Aorta (tissue), 5 donors: Measurements from ENCODE around the gene KCNMA1. TPM values are rescaled to one million over a fixed set of nuclear protein-coding genes. Genes with fewer than 3 reads are reported as not detected.
A peak's percentile ranks its signal among the peaks of the same experiment; 100 is the strongest.

ENCODE experiments used
- ATAC-seq: fragments of 200-7000 bp; cut with Tn5 transposase; one replicate; pipeline ENCODE4 v1.9.1; 2022; ENCODE audit warnings: moderate library complexity; ENCODE audit not compliant: low FRiP score
- DNase-seq, 2 donors: peaks; one replicate each; pipeline ENCODE4 v3.0.0-alpha.2; 2020
- H3K27ac ChIP-seq, 2 donors: one replicate each; pipeline ENCODE4 v1.5.1; 2013; ENCODE audit warnings: low read length in 2 of 2, mild to moderate bottlenecking in 2 of 2, moderate library complexity in 2 of 2, control low read depth in 1 of 2, inconsistent platforms in 1 of 2, low read depth in 1 of 2
- H3K27me3 ChIP-seq, 2 donors: one replicate each; pipeline ENCODE4 v1.6.1; 2013; ENCODE audit warnings: control low read depth in 1 of 2, low read length in 1 of 2, mild to moderate bottlenecking in 1 of 2, moderate library complexity in 1 of 2; ENCODE audit not compliant: insufficient read depth in 2 of 2, control insufficient read depth in 1 of 2
- H3K36me3 ChIP-seq, 2 donors: one replicate each; pipeline ENCODE4 v1.6.1; 2013; ENCODE audit warnings: control low read depth in 1 of 2, low read length in 1 of 2, mild to moderate bottlenecking in 1 of 2; ENCODE audit not compliant: insufficient read depth in 2 of 2, control insufficient read depth in 1 of 2
- H3K4me1 ChIP-seq, 2 donors: one replicate each; pipeline ENCODE4 v1.6.1; 2013; ENCODE audit warnings: low read length in 2 of 2, control low read depth in 1 of 2, mild to moderate bottlenecking in 1 of 2, moderate library complexity in 1 of 2; ENCODE audit not compliant: insufficient read depth in 2 of 2, control insufficient read depth in 1 of 2
- H3K4me3 ChIP-seq, 2 donors: one replicate each; pipeline ENCODE4 v1.5.1; 2013; ENCODE audit warnings: low read length in 2 of 2, control low read depth in 1 of 2, mild to moderate bottlenecking in 1 of 2
- H3K9me3 ChIP-seq: one replicate; pipeline ENCODE4 v1.6.1; 2013; ENCODE audit warnings: mild to moderate bottlenecking, low read length; ENCODE audit not compliant: control insufficient read depth
- WGBS, 2 donors: extraction: QIAGEN DNeasy Blood & Tissue Kit; methylation state at CpG; one replicate each; pipeline ENCODE4 v1.1.7; 2013; 5-methylcytosine and 5-hydroxymethylcytosine counted together
- intact Hi-C, 2 donors: fragments of 100-400 bp; cut with DNase I; formaldehyde crosslinking; loops; one replicate each; pipeline versions ENCODE4 v1.14.2 to v1.15.0; 2022
- polyA plus RNA-seq, 2 donors: library from polyadenylated mRNA; stranded (reverse); fragments of 200-250 nt; gene quantifications; one replicate each; pipeline ENCODE4 v1.2.3, GENCODE V29; 2013
- total RNA-seq, 2 donors: library from RNA; stranded (reverse); fragmentation: NEBNext Ultra II Directional; extraction: Animal tissue kit (Norgen Biotek cat#: 25700); gene quantifications; one replicate each; pipeline ENCODE4 v1.2.1, GENCODE V29; 2021
- donor health status: healthy with polysubstance abuse.
- donor health status: Bipolar disorder and iron deficiency.
- donor health status: DM: no; HTN: no; CAD: no.
- donor health status: DM: no; HTN: no; CAD: no.
- donor health status: DM: yes; HTN: yes; CAD: no.

The KCNMA1 gene
- total and polyA plus RNA-seq, 4 donors: 36.8 to 163 (median 125) TPM

- Histone ChIP-seq H3K27ac (no peak overlapping the region), H3K36me3 (no peaks in the 10 kb centered on the region), H3K4me3 (no peak overlapping the region), H3K9me3 (no peaks in the 10 kb centered on the region), H3K4me1 (no peaks in the 10 kb centered on the region), H3K27me3 (no peaks in the 10 kb centered on the region)
- DNase-seq (no peak), ATAC-seq (no peak)
- intact Hi-C loops: no loop called here
- 57 to 64% methylated on average over 4 of the region's 4 CpGs for WGBS, 2 donors
These were observed 36.1 kb downstream of the KCNMA1 start for GRCh38 chr10:77601488-77601887.

- H3K27ac ChIP-seq: no peak overlapping the region
- H3K36me3 ChIP-seq: no peaks in the 10 kb centered on the region
- no peaks in the 10 kb centered on the region for H3K4me1 ChIP-seq
- no peaks in the 10 kb centered on the region for H3K27me3 ChIP-seq
- DNase-seq (peak in 1 of 2 donors; percentile 32), ATAC-seq (no peak)
- no peak overlapping the region for H3K4me3 ChIP-seq
- WGBS, 2 donors: 92 to 98% methylated on average over 6 of the region's 6 CpGs
- intact Hi-C loops: no loop called here
- no peaks in the 10 kb centered on the region for H3K9me3 ChIP-seq
These were observed 37.0 kb downstream of the KCNMA1 start for GRCh38 chr10:77600640-77601039.

GRCh38 chr10:77599651-77600050 lies 38.0 kb downstream of the KCNMA1 start:
- no peak overlapping the region for H3K4me3 ChIP-seq
- ATAC-seq: no peak
- no peaks in the 10 kb centered on the region for H3K9me3 ChIP-seq
- H3K27ac ChIP-seq: no peak overlapping the region
- 79 to 93% methylated on average over 4 of the region's 4 CpGs for WGBS, 2 donors
- H3K4me1 ChIP-seq: no peaks in the 10 kb centered on the region
- peak in 1 of 2 donors; percentile 25 for DNase-seq
- intact Hi-C loops: no loop called here
- H3K36me3 ChIP-seq: no peaks in the 10 kb centered on the region
- H3K27me3 ChIP-seq: no peaks in the 10 kb centered on the region

GRCh38 chr10:77598606-77599005 lies 39.0 kb downstream of the KCNMA1 start:
- DNase-seq: peak in 1 of 2 donors; percentile 51
- ATAC-seq: no peak
- intact Hi-C loops: no loop called here
- Histone ChIP-seq H3K27me3 (no peaks in the 10 kb centered on the region), H3K4me3 (no peak overlapping the region), H3K4me1 (peaks cover 0 to under 1% of the 10 kb centered on the region in 2 donors), H3K27ac (peak overlapping the region in 1 of 2 donors; percentile 0), H3K36me3 (no peaks in the 10 kb centered on the region), H3K9me3 (no peaks in the 10 kb centered on the region)
- 26 to 35% methylated on average over 7 of the region's 7 CpGs for WGBS, 2 donors

GRCh38 chr10:77597560-77597959 lies 40.0 kb downstream of the KCNMA1 start:
- Histone ChIP-seq H3K4me3 (no peak overlapping the region), H3K27ac (no peak overlapping the region), H3K36me3 (no peaks in the 10 kb centered on the region), H3K9me3 (no peaks in the 10 kb centered on the region), H3K4me1 (peaks cover 0 to 3% of the 10 kb centered on the region in 2 donors), H3K27me3 (no peaks in the 10 kb centered on the region)
- intact Hi-C loops: no loop called here
- ATAC-seq: no peak
- DNase-seq: no peak

GRCh38 chr10:77594471-77594783 lies 43.2 kb downstream of the KCNMA1 start:
- no peak for ATAC-seq
- Histone ChIP-seq H3K27me3 (no peaks in the 10 kb centered on the region), H3K9me3 (no peaks in the 10 kb centered on the region), H3K4me1 (peaks cover 0 to 3% of the 10 kb centered on the region in 2 donors), H3K36me3 (no peaks in the 10 kb centered on the region), H3K27ac (peak overlapping the region in 1 of 2 donors; percentile 14), H3K4me3 (no peak overlapping the region)
- DNase-seq: no peak
- whole genome bisulfite sequencing, 2 donors: 94 to 96% methylated on average over 4 of the region's 4 CpGs
- intact Hi-C loops: loop anchor here (5.0 kb wide), 2 partner anchors 38 to 172 kb away; no protein-coding TSS in a partner anchor

- intact Hi-C loops: loop anchor here (5.0 kb wide), 2 partner anchors 38 to 172 kb away; no protein-coding TSS in a partner anchor
- ATAC-seq (no peak), DNase-seq (no peak)
- Histone ChIP-seq H3K36me3 (no peaks in the 10 kb centered on the region), H3K27me3 (no peaks in the 10 kb centered on the region), H3K4me3 (no peak overlapping the region), H3K27ac (peak overlapping the region in 1 of 2 donors; percentile 58), H3K9me3 (no peaks in the 10 kb centered on the region), H3K4me1 (peaks cover 0 to 3% of the 10 kb centered on the region in 2 donors)
- WGBS, 2 donors: 71 to 73% methylated on average over 7 of the region's 7 CpGs
These were observed 43.7 kb downstream of the KCNMA1 start for GRCh38 chr10:77593771-77594470.

- Histone ChIP-seq H3K4me3 (no peak overlapping the region), H3K36me3 (no peaks in the 10 kb centered on the region), H3K27ac (peak overlapping the region in 1 of 2 donors; percentile 67), H3K4me1 (peaks cover 0 to 3% of the 10 kb centered on the region in 2 donors), H3K9me3 (no peaks in the 10 kb centered on the region), H3K27me3 (no peaks in the 10 kb centered on the region)
- DNase-seq (peak; percentile 78 to 81), ATAC-seq (peak; percentile 73)
- WGBS, 2 donors: 43 to 49% methylated on average over 5 of the region's 5 CpGs
- intact Hi-C loops: loop anchor here (5.0 kb wide), 2 partner anchors 39 to 171 kb away; no protein-coding TSS in a partner anchor
These were observed 44.5 kb downstream of the KCNMA1 start for GRCh38 chr10:77592946-77593636.
